ENCODE measurements around the gene TMEM163.

The TMEM163 gene

DNA sequence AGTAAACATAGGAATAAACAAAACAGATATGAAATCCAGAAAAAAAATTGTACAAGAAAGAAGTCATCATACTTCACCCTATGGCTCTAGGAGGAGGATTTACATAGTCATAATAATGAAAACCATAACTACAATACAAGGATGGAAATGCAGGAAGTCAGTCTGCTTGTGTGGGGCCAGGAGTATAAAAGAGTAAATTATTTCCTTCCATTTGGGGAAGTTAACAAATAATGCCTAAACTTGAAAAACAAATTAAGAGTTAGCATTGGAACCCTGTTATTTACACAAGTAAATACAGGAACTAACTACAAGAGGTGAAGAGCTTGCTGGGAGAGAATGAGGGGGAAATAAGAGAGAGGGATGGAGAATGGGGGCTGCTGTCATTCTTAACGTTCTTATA, 15.4 kb downstream of the TMEM163 start:
- Histone ChIP-seq H3K9me3 (ENCODE audit: low read length) (no peaks in the 10 kb centered on the region), H3K4me2 (ENCODE audit: low read length) (no peak overlapping the region), H2AFZ (ENCODE audit: low read length) (no peak overlapping the region), H3K9me2 (ENCODE audit: low read depth, low read length) (no peaks in the 10 kb centered on the region), H3K27me3 (ENCODE audit: insufficient read depth, low read length) (0 out of 2 replicates have a peak, but pooled peaks cover 7% of the 10 kb centered on the region), H3K27ac (ENCODE audit: low read depth, low read length, poor library complexity, severe bottlenecking) (no peak overlapping the region), H3F3A (ENCODE audit: insufficient read depth, low read length) (no peaks in the 10 kb centered on the region), H3K79me2 (ENCODE audit: insufficient read depth, low read length) (no peaks in the 10 kb centered on the region), H3K9ac (ENCODE audit: low read length) (no peak overlapping the region), H4K20me1 (ENCODE audit: insufficient read depth, low read length) (no peaks in the 10 kb centered on the region), H3K4me3 (ENCODE audit: low read depth, low read length, poor library complexity, severe bottlenecking) (no peak overlapping the region), H3K4me1 (ENCODE audit: insufficient read depth, low read length, severe bottlenecking) (no peaks in the 10 kb centered on the region), H3K36me3 (ENCODE audit: insufficient read depth, low read length) (no peaks in the 10 kb centered on the region)
- TF ChIP-seq EZH2 (IDR thresholded peaks at IDR 0.05; ENCODE audit: borderline replicate concordance, low read length): no peak
- no peak for TF ChIP-seq CTCF (IDR thresholded peaks at IDR 0.05; ENCODE audit: low read length)

DNA sequence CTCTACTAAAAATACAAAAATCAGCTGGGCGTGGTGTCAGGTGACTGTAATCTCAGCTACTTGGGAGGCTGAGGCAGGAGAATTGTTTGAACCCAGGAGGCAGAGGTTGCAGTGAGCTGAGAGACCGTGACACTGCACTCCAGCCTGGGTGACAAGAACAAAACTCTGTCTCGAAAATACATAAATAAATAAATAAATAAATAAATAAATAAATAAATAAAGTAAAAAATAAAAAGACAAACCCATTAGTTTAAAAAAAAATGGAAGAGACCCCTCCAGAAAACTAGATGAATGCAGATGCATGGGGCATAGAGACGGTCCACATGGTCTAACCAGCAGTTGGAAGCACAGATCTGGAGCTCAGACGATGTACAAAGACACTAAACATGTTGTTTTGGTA, 18.1 kb downstream of the TMEM163 start:
- no peaks in the 10 kb centered on the region for H3K4me1 ChIP-seq (ENCODE audit: insufficient read depth, low read length, severe bottlenecking)
- H3K36me3 ChIP-seq (ENCODE audit: insufficient read depth, low read length): no peaks in the 10 kb centered on the region
- H3K9me3 ChIP-seq (ENCODE audit: low read length): no peaks in the 10 kb centered on the region
- no peak overlapping the region for H3K9ac ChIP-seq (ENCODE audit: low read length)
- no peak overlapping the region for H3K4me3 ChIP-seq (ENCODE audit: low read depth, low read length, poor library complexity, severe bottlenecking)
- H3K27me3 ChIP-seq (ENCODE audit: insufficient read depth, low read length): 0 out of 2 replicates have a peak, but pooled peaks cover 7% of the 10 kb centered on the region
- H2AFZ ChIP-seq (ENCODE audit: low read length): no peak overlapping the region
- H3K4me2 ChIP-seq (ENCODE audit: low read length): no peak overlapping the region
- no peaks in the 10 kb centered on the region for H3K9me2 ChIP-seq (ENCODE audit: low read depth, low read length)
- TF ChIP-seq CTCF (IDR thresholded peaks at IDR 0.05; ENCODE audit: low read length) (no peak), EZH2 (IDR thresholded peaks at IDR 0.05; ENCODE audit: borderline replicate concordance, low read length) (no peak)
- H3F3A ChIP-seq (ENCODE audit: insufficient read depth, low read length): no peaks in the 10 kb centered on the region
- H4K20me1 ChIP-seq (ENCODE audit: insufficient read depth, low read length): no peaks in the 10 kb centered on the region
- H3K79me2 ChIP-seq (ENCODE audit: insufficient read depth, low read length): no peaks in the 10 kb centered on the region
- H3K27ac ChIP-seq (ENCODE audit: low read depth, low read length, poor library complexity, severe bottlenecking): no peak overlapping the region

- H2AFZ ChIP-seq (ENCODE audit: low read length): no peak overlapping the region
- no peaks in the 10 kb centered on the region for H3K9me2 ChIP-seq (ENCODE audit: low read depth, low read length)
- H3K4me1 ChIP-seq (ENCODE audit: insufficient read depth, low read length, severe bottlenecking): peaks cover 9% of the 10 kb centered on the region
- H3K4me3 ChIP-seq (ENCODE audit: low read depth, low read length, poor library complexity, severe bottlenecking): no peak overlapping the region
- no peaks in the 10 kb centered on the region for H3K9me3 ChIP-seq (ENCODE audit: low read length)
- no peaks in the 10 kb centered on the region for H3K27me3 ChIP-seq (ENCODE audit: insufficient read depth, low read length)
- H3K36me3 ChIP-seq (ENCODE audit: insufficient read depth, low read length): no peaks in the 10 kb centered on the region
- no peak overlapping the region for H3K4me2 ChIP-seq (ENCODE audit: low read length)
- H3F3A ChIP-seq (ENCODE audit: insufficient read depth, low read length): no peaks in the 10 kb centered on the region
- no peaks in the 10 kb centered on the region for H4K20me1 ChIP-seq (ENCODE audit: insufficient read depth, low read length)
- no peak overlapping the region for H3K9ac ChIP-seq (ENCODE audit: low read length)
- no peak for TF ChIP-seq CTCF (IDR thresholded peaks at IDR 0.05; ENCODE audit: low read length)
- no peak for TF ChIP-seq EZH2 (IDR thresholded peaks at IDR 0.05; ENCODE audit: borderline replicate concordance, low read length)
- H3K27ac ChIP-seq (ENCODE audit: low read depth, low read length, poor library complexity, severe bottlenecking): no peak overlapping the region
- H3K79me2 ChIP-seq (ENCODE audit: insufficient read depth, low read length): no peaks in the 10 kb centered on the region
These were observed 24.4 kb downstream of the TMEM163 start for GRCh38 chr2:134694411-134694810.

All from OCI-LY1 (cell line).